ENCODE data around the gene RALGAPB. TPM values are rescaled to one million over a fixed set of nuclear protein-coding genes. Genes with fewer than 3 reads are reported as not detected.
"Not testable (repeated sequence)": the region's sequence is repeated elsewhere in the genome, so short reads cannot be mapped to it uniquely, and the experiment has no call there.

The RALGAPB gene
- total RNA-seq, 1 donor from 2014 or later, result 36.5 TPM

DNA sequence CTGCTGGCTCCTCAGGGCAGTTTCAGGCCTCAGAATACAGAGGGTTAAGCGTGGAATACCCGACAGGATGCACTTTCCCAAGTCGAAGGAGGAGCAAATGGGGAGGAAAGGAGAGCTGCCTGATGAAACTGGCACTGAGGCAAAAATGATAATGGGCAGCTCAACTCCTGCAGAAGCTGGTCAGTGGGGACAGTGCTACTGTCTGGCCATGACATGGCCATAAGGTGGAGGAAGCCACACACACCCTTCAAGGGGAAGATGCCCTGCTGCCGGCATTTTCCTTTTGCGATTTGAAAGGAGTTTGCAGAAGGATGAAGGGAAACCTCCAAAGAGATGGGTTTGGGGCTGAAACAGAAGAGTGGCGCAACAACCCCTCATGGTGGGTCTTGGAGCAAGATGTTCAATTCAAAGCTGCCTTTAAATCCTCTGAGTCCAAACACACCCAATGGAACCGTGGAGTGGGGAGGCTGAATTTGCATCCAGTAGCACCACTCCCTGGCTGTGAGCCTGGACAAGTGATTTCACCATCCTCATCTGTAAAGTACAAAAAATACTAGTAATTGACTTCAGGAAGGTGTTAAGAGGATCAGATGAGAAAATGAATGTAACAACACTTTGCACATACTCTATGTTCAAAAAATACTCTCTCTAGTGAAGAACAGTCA lies 111.6 kb downstream of the RALGAPB start:
- no peak for DNase-seq (ENCODE audit: low spot score)

DNA sequence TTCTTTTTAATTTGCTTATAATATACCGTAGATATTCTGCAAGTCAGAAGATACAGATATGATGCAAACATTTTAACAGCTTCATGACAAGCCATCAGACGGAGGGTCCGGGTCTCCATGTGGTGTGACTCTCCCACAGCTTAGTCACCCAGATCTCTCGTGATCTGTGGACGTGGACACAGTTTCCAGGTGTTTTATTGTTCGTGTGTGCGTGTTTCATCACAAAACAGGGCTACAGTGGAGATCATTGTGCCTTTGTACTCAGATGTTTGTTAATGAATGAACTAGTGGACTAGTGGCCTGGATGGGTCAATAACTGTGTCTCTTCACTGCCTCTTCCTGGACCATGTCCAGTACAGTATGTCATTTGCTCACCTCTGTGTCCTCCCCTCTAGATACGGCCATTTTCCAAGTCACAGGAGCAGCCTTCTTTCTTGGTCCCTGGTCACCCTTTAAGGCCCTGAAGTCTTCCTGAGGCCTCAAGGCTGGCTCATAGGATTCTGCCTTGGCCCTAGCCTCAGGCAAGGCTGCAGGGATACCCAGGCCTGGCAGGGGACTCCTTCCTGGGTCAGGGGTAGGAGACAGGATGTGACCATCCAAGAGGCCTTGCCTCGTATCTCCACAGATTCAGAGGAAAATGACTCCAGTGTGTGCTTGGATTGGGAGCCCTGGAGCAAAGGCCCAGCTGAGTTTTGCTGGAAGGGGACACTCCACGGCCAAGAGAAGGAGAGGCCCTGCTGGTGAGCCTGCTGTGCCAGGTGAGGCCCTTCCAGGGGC lies 112.9 kb downstream of the RALGAPB start:
- no peak for DNase-seq (ENCODE audit: low spot score)

DNA sequence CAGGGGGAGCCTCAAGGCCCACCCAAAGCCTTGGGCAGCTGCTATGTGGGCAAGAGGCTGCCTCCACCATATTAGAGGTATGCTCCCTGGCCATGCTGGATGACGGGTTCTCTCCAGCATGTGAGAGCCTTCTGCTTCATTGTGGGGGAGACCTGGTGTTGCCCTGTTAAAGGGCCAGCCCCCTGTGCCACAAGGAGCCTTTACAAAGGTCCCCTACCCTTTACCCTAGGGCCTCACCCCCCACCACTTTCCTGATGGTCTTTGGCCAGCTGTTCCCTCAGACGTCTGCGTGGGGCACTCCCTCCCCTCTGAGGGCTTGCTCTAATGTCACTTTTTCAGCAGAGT lies 113.5 kb downstream of the RALGAPB start:
- no peak for DNase-seq (ENCODE audit: low spot score)

GRCh38 chr20:38588303-38588702 lies 115.7 kb downstream of the RALGAPB start:
- no peak for DNase-seq (ENCODE audit: low spot score)

DNA sequence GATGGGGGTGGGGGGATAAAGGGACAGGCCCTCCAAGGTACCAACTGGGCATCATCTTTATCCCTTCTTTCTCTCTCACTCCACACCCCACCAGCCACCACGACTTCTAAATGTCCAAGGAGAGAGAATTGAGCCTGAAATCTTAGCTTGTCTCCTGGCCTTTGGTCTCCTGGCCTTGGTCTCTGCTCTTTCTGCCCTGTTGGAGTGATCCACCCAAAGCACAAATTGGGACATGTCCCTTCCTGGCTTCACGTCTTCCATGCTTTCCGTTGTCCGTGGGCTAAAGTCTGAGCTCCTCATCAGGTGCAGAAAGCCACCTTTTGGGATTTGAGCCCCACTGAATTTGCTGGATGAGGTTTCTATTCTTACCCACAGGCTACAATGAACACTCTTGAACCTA lies 116.7 kb downstream of the RALGAPB start:
- DNase-seq (ENCODE audit: low spot score), result no peak

DNA sequence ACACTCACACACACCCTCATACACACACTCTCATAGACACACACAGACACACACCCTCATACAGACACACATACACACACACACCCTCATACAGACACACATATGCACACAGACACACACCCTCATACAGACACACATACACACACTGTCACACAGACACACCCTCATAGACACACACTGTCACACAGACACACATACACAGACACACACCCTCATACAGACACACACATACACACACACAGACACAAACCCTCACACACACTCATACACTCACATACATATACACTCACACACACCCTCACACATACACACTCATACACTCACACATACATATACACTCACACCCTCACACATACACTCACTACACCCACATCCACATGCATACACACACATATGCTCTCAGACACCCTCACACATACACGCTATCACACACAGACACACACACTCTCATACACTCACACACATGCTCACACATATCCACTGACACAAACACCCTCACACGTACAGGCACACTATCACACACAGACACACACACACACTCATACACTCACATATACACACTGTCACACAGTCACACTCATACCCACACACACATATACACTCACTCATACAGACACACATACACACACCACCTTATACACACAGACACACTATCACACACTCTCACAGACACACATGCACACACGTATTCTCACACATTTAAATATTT lies 117.5 kb downstream of the RALGAPB start:
- DNase-seq (ENCODE audit: low spot score), result no peak

DNA sequence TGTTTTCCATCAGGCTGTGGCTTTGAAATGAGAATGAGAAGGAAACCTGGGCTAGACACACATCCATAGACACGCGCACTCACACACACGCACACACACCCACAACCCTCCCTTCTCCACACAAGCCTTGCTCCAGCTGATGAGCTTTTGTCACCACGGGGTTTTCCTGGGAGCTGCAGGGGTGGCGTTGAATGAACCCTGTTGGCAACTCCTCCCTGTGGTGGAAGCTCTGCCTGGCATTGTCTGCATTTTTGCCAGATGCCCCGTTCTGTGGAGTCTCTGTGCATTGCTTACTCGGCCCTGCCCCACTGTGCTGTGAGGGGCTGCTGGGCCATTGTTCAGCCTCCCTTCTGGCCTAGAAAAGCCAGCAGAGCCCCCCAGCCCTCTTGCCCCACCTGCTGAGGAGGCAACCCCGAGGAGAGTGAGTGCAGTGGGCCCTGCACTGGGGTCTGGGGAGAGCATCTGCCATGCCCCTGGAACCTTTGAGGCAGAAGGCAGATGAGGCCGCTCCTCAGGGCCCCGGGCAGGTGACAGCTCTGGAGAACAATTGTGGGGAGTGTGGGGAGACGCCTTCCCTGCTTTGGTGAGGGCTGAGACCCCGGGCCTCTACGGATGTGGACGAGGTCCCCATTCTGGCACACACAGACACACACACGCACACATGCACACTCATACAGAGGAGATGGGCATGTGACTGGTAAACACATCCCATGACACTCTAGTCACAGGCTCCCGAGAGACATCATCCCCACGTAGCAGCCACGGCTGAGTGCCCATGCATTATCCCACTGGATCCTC lies 118.2 kb downstream of the RALGAPB start:
- no peak for DNase-seq (ENCODE audit: low spot score)

- DNase-seq (ENCODE audit: low spot score), result no peak
Observed at GRCh38 chr20:38591474-38592410, 119.1 kb downstream of the RALGAPB start.

DNA sequence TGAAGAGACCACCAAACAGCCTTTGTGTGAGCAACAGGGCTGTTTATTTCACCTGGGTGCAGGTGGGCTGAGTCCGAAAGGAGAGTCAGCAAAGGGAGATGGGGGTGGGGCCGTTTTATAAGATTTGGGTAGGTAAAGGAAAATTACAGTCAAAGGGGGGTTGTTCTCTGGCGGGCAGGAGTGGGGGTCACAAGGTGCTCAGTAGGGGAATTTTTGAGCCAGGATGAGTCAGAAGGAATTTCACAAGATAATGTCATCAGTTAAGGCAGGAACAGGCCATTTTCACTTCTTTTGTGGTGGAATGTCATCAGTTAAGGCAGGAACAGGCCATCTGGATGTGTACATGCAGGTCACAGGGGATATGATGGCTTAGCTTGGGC lies 119.8 kb downstream of the RALGAPB start:
- DNase-seq (ENCODE audit: low spot score), result not testable (repeated sequence)

- not testable (repeated sequence) for DNase-seq (ENCODE audit: low spot score)
Observed at GRCh38 chr20:38594281-38594680, 121.6 kb downstream of the RALGAPB start.

GRCh38 chr20:38595886-38596285 lies 123.2 kb downstream of the RALGAPB start:
- DNase-seq (ENCODE audit: low spot score), result not testable (repeated sequence)

DNA sequence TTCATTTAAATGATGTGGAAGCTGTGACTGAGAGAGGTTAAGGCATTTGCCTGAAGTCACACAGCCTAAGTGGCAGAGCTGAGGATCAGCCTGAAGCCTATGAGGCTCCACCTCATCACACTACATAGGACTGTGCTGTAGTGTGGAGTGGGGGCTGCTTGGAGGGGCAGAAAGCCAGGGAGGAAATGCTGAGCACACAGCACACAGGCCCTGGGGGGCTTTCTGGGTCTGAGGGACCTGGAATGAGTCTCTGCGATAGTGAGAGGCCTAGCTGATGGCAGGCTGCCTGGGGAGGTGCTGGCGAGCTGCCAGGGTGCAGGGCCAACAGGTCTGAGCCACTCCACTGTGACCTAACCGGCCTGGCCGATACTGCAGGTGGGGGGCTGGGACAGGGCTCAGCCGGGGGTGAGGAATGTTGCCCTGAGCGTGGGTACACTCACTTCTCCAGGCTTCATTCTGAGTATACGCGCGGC lies 126.8 kb downstream of the RALGAPB start:
- peak; percentile 42 for DNase-seq (ENCODE audit: low spot score)

GRCh38 chr20:38600057-38600456 lies 127.4 kb downstream of the RALGAPB start:
- DNase-seq (ENCODE audit: low spot score), result no peak

DNA sequence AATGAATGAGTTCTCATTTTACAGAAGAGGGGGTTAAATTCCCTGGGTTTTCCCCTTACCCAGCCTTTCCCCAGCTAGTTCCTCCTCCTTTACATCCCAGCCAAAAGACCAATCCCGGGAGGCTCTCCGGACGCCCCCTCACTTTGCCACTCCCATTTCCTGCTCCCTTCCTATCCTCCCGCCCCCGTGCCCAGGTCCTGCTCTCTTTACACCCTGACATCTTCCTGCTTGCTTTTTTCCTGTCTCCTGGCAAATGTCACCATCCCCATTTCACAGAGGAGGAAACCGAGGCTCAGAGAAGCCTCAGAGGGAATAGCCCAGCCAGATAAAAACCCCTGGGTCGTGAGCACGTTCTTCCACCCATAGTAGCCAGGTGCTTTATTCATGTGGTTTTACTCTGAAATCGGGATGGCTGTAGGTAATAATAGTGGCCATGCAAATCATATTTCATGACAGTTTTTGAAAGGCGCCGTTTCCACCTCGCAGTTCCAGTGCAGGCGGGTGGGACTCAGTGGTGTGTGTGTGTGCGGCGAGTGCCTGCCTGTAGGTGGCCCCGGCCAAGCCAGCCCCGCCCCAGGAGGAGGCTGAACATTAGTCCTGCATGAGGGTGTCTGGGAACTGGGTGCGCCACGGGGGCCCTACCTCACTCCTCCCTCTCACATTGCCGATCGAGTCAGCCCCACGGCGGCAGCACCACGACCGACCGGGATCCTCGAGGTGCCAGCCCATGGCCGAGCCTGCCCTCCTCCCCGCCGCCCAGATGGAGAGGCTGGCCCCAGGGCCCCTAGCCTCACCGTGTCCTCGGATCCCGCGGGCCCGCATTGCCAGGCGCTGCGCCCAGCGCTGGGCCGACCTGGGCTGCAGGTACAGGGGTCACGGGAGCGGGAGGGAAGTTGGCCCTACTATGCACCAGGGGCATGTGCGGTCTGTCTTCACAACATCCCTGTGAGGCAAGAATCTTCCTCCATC lies 128.9 kb downstream of the RALGAPB start, which contains the start of gene ARHGAP40:
ARHGAP40 (plus strand) TSS at position 594 of the 969 bp plus-strand sequence.
- no peak for DNase-seq (ENCODE audit: low spot score)

DNA sequence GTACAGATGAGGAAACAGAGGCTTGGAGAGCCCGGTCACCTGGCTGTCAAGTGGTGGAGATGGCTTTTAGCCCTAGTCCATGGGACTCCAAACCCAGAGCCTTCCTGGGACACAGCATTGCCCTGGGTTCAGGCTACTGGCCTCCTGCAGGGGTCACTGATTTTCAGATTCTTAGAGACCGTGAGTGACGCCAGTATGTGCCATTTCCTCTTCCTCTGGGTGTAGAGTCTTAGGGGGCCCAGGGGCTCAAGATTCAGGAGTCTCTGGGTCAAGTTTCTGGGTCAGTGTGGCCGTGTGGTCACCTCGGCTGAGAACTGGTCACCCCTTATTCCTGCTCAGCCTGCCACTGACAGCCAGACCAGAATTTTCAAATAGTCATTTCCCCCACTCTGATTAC lies 129.5 kb downstream of the RALGAPB start:
- DNase-seq (ENCODE audit: low spot score), result no peak

GRCh38 chr20:38603286-38603685 lies 130.6 kb downstream of the RALGAPB start:
- no peak for DNase-seq (ENCODE audit: low spot score)

- no peak for DNase-seq (ENCODE audit: low spot score)
Observed at GRCh38 chr20:38604873-38605303, 132.2 kb downstream of the RALGAPB start.

DNA sequence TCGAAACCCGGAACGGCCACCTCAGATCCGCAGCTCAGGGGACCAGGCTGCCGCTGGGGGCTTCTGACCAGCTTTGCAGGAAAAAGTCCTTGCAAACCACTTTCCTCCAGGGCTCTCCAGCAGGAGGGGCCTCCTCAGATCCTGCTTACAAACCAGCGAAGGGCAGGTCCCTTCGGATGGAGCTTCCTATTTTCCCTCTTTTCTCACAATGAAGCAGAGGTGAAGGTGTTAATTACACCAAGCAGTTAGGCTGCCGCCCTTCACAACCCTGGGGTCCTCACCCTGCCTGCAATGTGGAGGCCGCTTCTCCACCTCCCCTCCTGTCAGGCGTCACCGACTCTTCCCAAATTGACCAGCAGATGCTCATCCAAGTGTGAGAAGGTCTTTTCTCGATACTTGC lies 134.7 kb downstream of the RALGAPB start:
- no peak for DNase-seq (ENCODE audit: low spot score)

- DNase-seq (ENCODE audit: low spot score), result no peak
Observed at GRCh38 chr20:38608188-38608587, 135.5 kb downstream of the RALGAPB start.

Measured in mucosa of gallbladder (tissue), 1 donor.